ENCODE results near the gene BCAR3. TPM values are rescaled to one million over a fixed set of nuclear protein-coding genes. Genes with fewer than 3 reads are reported as not detected.

BCAR3 gene
- total RNA-seq, 2 donors from 2014 or later = 32.7 to 48.7 TPM

DNA sequence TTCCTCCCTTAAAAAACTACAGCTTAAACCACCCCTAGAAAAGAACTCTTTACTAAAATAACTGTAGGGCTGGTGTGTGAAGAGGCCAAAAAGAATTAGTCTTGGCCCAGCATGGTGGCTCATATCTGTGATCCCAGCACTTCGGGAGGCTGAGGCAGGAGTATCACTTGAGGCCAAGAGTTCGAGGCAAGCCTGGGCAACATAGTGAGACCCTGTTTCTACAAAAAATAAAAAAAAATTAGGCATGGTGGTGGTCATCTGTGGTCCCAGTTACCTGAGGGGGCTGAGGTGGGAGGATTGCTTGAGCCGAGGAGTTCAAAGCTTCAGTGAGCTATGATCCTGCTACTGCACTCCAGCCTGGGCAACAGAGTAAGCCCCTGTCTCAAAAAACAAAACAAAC, 44.9 kb downstream of the BCAR3 start:
- no peaks in the 10 kb centered on the region for H3K27me3 ChIP-seq (ENCODE audit: control insufficient read depth, insufficient read depth, low read length, poor library complexity, severe bottlenecking)
- no peak overlapping the region for H3K4me3 ChIP-seq (ENCODE audit: low read length)
- no peak for DNase-seq
- H3K27ac ChIP-seq (ENCODE audit: low read depth, low read length) = peak overlapping the region; percentile 94
- Mint-ChIP-seq H3K4me1 (peaks cover 5% of the 10 kb centered on the region), H3K27ac (peak overlapping the region; percentile 86), H3K4me3 (no peak overlapping the region), H3K27me3 (ENCODE audit: insufficient read depth) (no peaks in the 10 kb centered on the region), H3K9me3 (no peaks in the 10 kb centered on the region), H3K36me3 (ENCODE audit: low read depth) (peaks cover 89% of the 10 kb centered on the region)
- 94 to 96% methylated on average over 2 to 3 of the region's 3 CpGs for WGBS, 2 experiments (ENCODE audit: insufficient coverage in 1 of 2, insufficient read length in 1 of 2)
- H3K36me3 ChIP-seq (ENCODE audit: control insufficient read depth, insufficient read depth, low read length) = peaks cover 90% of the 10 kb centered on the region
- no peak overlapping the region for H3K9ac ChIP-seq (ENCODE audit: extremely low read depth, low read length, poor library complexity, severe bottlenecking)
- TF ChIP-seq, protein P1, sequence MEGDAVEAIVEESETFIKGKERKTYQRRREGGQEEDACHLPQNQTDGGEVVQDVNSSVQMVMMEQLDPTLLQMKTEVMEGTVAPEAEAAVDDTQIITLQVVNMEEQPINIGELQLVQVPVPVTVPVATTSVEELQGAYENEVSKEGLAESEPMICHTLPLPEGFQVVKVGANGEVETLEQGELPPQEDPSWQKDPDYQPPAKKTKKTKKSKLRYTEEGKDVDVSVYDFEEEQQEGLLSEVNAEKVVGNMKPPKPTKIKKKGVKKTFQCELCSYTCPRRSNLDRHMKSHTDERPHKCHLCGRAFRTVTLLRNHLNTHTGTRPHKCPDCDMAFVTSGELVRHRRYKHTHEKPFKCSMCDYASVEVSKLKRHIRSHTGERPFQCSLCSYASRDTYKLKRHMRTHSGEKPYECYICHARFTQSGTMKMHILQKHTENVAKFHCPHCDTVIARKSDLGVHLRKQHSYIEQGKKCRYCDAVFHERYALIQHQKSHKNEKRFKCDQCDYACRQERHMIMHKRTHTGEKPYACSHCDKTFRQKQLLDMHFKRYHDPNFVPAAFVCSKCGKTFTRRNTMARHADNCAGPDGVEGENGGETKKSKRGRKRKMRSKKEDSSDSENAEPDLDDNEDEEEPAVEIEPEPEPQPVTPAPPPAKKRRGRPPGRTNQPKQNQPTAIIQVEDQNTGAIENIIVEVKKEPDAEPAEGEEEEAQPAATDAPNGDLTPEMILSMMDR (conservative IDR thresholded peaks at IDR 0.05) = no peak
- peaks cover 32% of the 10 kb centered on the region for H3K9me3 ChIP-seq (ENCODE audit: control insufficient read depth, low read length)
- no peaks in the 10 kb centered on the region for H3K4me1 ChIP-seq (ENCODE audit: control insufficient read depth, insufficient read depth, low read length)

DNA sequence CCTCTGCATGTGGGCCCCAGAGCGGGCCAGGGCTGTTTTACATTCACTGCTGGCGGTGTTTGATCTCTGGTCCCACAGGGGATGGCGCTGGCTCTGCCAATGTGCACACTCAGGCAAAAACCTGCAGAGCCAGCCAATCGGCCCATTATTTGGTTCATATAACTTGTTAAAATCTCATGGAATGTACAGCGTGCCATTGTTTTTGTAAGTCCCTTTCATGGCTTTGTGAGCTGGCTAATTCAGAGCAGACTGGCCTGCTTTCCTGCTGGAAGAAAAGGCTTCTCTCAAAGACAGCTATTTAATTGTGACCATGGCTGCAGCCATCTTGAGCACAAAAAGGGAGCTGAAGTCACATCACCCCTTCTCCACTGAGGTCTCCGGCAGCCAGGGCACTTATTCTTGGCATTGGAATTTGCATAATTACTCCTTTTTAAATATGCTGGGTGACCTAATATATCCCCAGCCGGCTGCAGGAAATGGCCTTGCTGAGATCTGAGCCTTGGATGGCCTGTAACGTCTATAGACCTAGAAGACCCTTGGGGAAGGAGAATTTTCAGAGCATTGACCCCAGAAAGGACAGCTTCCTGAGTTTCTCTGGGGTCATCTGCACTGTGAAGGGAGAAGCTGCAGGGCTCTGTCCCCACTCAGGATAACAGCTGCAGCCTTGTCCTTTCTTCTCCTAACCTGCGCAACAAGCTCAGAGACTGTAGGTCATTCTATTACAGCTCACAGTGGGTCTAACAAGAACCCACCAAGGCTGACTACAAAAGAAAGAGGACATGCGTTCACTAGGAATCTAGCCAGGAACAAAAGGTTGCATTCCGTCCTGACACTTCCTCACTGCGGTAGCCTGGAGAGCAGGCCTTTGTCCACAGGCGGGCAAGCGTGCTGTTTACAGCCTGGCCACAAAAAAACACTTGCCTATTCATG, 45.8 kb downstream of the BCAR3 start:
- 58 to 77% methylated on average over 11 to 14 of the region's 14 CpGs for WGBS, 2 experiments (ENCODE audit: insufficient coverage in 1 of 2, insufficient read length in 1 of 2)
- peak overlapping the region; percentile 94 for H3K27ac ChIP-seq (ENCODE audit: low read depth, low read length)
- no peak overlapping the region for H3K9ac ChIP-seq (ENCODE audit: extremely low read depth, low read length, poor library complexity, severe bottlenecking)
- Mint-ChIP-seq H3K4me3 (no peak overlapping the region), H3K9me3 (peaks cover 1% of the 10 kb centered on the region), H3K27ac (peak overlapping the region; percentile 86), H3K4me1 (peaks cover 6% of the 10 kb centered on the region), H3K36me3 (ENCODE audit: low read depth) (peaks cover 88% of the 10 kb centered on the region), H3K27me3 (ENCODE audit: insufficient read depth) (no peaks in the 10 kb centered on the region)
- H3K9me3 ChIP-seq (ENCODE audit: control insufficient read depth, low read length) = peaks cover 32% of the 10 kb centered on the region
- TF ChIP-seq, protein P1 (conservative IDR thresholded peaks at IDR 0.05) = no peak
- H3K36me3 ChIP-seq (ENCODE audit: control insufficient read depth, insufficient read depth, low read length) = peaks cover 90% of the 10 kb centered on the region
- no peak overlapping the region for H3K4me3 ChIP-seq (ENCODE audit: low read length)
- peak; percentile 83 for DNase-seq
- no peaks in the 10 kb centered on the region for H3K4me1 ChIP-seq (ENCODE audit: control insufficient read depth, insufficient read depth, low read length)
- no peaks in the 10 kb centered on the region for H3K27me3 ChIP-seq (ENCODE audit: control insufficient read depth, insufficient read depth, low read length, poor library complexity, severe bottlenecking)

DNA sequence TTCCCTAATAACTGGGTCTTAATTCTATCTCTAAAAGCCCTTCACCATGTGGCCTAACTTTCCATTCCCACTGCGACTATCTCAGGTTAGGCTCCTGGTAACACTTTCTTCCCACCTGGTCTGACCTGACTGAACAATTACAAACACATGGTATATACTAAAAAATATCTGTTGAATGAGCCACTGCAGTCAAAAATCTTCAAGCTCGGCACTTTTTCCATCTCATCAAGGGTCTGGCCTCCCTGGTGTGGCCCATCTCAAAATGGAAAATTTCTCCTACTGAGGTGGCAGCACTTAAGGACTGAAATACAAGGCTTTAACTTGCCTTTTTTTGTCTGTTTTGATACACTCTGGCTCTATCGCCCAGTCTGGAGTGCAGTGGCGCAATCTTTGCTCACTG, 48.3 kb downstream of the BCAR3 start:
- Histone ChIP-seq H3K9ac (ENCODE audit: extremely low read depth, low read length, poor library complexity, severe bottlenecking) (no peak overlapping the region), H3K27me3 (ENCODE audit: control insufficient read depth, insufficient read depth, low read length, poor library complexity, severe bottlenecking) (no peaks in the 10 kb centered on the region), H3K36me3 (ENCODE audit: control insufficient read depth, insufficient read depth, low read length) (peaks cover 77% of the 10 kb centered on the region), H3K9me3 (ENCODE audit: control insufficient read depth, low read length) (peaks cover 28% of the 10 kb centered on the region), H3K4me1 (ENCODE audit: control insufficient read depth, insufficient read depth, low read length) (peaks cover 3% of the 10 kb centered on the region), H3K4me3 (ENCODE audit: low read length) (no peak overlapping the region), H3K27ac (ENCODE audit: low read depth, low read length) (no peak overlapping the region)
- no peak for DNase-seq
- Mint-ChIP-seq H3K4me3 (no peak overlapping the region), H3K9me3 (peaks cover 1% of the 10 kb centered on the region), H3K36me3 (ENCODE audit: low read depth) (peaks cover 69% of the 10 kb centered on the region), H3K27me3 (ENCODE audit: insufficient read depth) (no peaks in the 10 kb centered on the region), H3K4me1 (peaks cover 17% of the 10 kb centered on the region), H3K27ac (peak overlapping the region; percentile 2)
- TF ChIP-seq, protein P1 (conservative IDR thresholded peaks at IDR 0.05) = no peak
- WGBS, 2 experiments (ENCODE audit: insufficient coverage in 1 of 2, insufficient read length in 1 of 2) = 97% methylated on average over 4 of the region's 4 CpGs
